HEK293 (cell line): ENCODE results near the gene SPART.

ENCODE experiments used
- CTCF ChIP-seq: fragments of 450-650 bp; formaldehyde crosslinking; IDR thresholded peaks from 2 replicates; pipeline ENCODE4 v1.5.1; 2016; ENCODE audit warnings: missing biosample characterization, missing genetic modification characterization
- RBAK ChIP-seq: fragments of 450-650 bp; formaldehyde crosslinking; IDR thresholded peaks from 2 replicates; pipeline ENCODE4 v1.5.1; 2016; ENCODE audit warnings: missing biosample characterization, missing genetic modification characterization
- ZBTB17 ChIP-seq: fragments of 450-650 bp; formaldehyde crosslinking; IDR thresholded peaks from 2 replicates; pipeline ENCODE4 v1.5.1; 2016; ENCODE audit warnings: missing biosample characterization, missing genetic modification characterization
- ZNF223 ChIP-seq: fragments of 450-650 bp; formaldehyde crosslinking; IDR thresholded peaks from 2 replicates; pipeline ENCODE4 v1.5.1; 2016; ENCODE audit warnings: missing biosample characterization, missing genetic modification characterization
- ZNF274 ChIP-seq, 2 experiments: fragments of 200-500 bp in 1 of 2; fragments of 450-650 bp in 1 of 2; sonication (Bioruptor generic) in 1 of 2; formaldehyde crosslinking in 1 of 2; IDR thresholded peaks; 2 replicates each; pipeline versions ENCODE4 v1.5.1 to v1.6.1; 2014 to 2016; ENCODE audit warnings: borderline replicate concordance in 1 of 2, inconsistent platforms in 1 of 2, low read length in 1 of 2, missing biosample characterization in 1 of 2, missing genetic modification characterization in 1 of 2
- ZNF335 ChIP-seq: fragments of 450-650 bp; formaldehyde crosslinking; conservative IDR thresholded peaks from 2 replicates; pipeline ENCODE4 v1.5.1; 2016; ENCODE audit warnings: missing biosample characterization, missing genetic modification characterization
- ZNF510 ChIP-seq: fragments of 450-650 bp; formaldehyde crosslinking; IDR thresholded peaks from 2 replicates; pipeline ENCODE4 v1.5.1; 2018; ENCODE audit warnings: mild to moderate bottlenecking, missing genetic modification characterization, missing biosample characterization; ENCODE audit not compliant: insufficient replicate concordance
- ZNF555 ChIP-seq: fragments of 450-650 bp; formaldehyde crosslinking; conservative IDR thresholded peaks from 2 replicates; pipeline ENCODE4 v1.5.1; 2017; ENCODE audit warnings: missing biosample characterization, mild to moderate bottlenecking, missing genetic modification characterization, inconsistent platforms
- ZNF561 ChIP-seq: fragments of 450-650 bp; IDR thresholded peaks from 2 replicates; pipeline ENCODE4 v1.5.1; 2018; ENCODE audit warnings: missing biosample characterization, missing genetic modification characterization, borderline replicate concordance
- ZNF785 ChIP-seq: fragments of 450-650 bp; formaldehyde crosslinking; IDR thresholded peaks from 2 replicates; pipeline ENCODE4 v1.5.1; 2016; ENCODE audit warnings: missing biosample characterization, missing genetic modification characterization
- ZNF792 ChIP-seq: fragments of 450-650 bp; formaldehyde crosslinking; IDR thresholded peaks from 2 replicates; pipeline ENCODE4 v1.5.1; 2016; ENCODE audit warnings: missing biosample characterization, missing genetic modification characterization

GRCh38 chr13:36359301-36359950 lies 13.2 kb upstream of the SPART start:
- no peak for TF ChIP-seq ZNF335 (tag by site-specific recombination)
- no peak for TF ChIP-seq CTCF (tag by site-specific recombination)
- TF ChIP-seq ZNF223 (tag by site-specific recombination) = no peak
- TF ChIP-seq RBAK (tag by site-specific recombination) = no peak
- TF ChIP-seq ZNF561 = no peak
- TF ChIP-seq ZNF555 (tag by site-specific recombination) = no peak
- TF ChIP-seq ZNF510 (tag by site-specific recombination) = no peak
- TF ChIP-seq ZNF785 (tag by site-specific recombination) = no peak
- no peak for TF ChIP-seq ZBTB17 (tag by site-specific recombination)
- no peak for TF ChIP-seq ZNF274 (IDR thresholded peaks at IDR 0.05; ENCODE audit: low read length)
- no peak for TF ChIP-seq ZNF274 (tag by site-specific recombination; IDR thresholded peaks at IDR 0.05; ENCODE audit: borderline replicate concordance)
- no peak for TF ChIP-seq ZNF792 (tag by site-specific recombination)
